HepG2 (cell line): ENCODE measurements around the gene MAB21L4. TPM values are rescaled to one million over a fixed set of nuclear protein-coding genes. Genes with fewer than 3 reads are reported as not detected.

Source experiments
- BORCS8-MEF2B ChIP-seq: sonication (generic); formaldehyde crosslinking; IDR thresholded peaks from 2 replicates; pipeline ENCODE4 v1.8.0; 2022; ENCODE audit warnings: mild to moderate bottlenecking, missing genetic modification reagents
- DNMT3B ChIP-seq: conservative IDR thresholded peaks from 2 replicates; pipeline ENCODE4 v1.6.1; 2016; ENCODE audit warnings: missing biosample characterization, control low read depth
- ETS1 ChIP-seq: sonication (generic); formaldehyde crosslinking; IDR thresholded peaks from 2 replicates; pipeline ENCODE4 v1.4.0; 2020; ENCODE audit warnings: missing genetic modification reagents
- FOXC1 ChIP-seq: sonication (generic); formaldehyde crosslinking; IDR thresholded peaks from 2 replicates; pipeline ENCODE4 v1.8.0; 2022; ENCODE audit warnings: mild to moderate bottlenecking, missing genetic modification reagents, borderline replicate concordance
- GATAD2A ChIP-seq: IDR thresholded peaks from 2 replicates; pipeline ENCODE4 v1.6.1; 2016
- HNF1A ChIP-seq, 2 experiments: sonication (generic) in 1 of 2; formaldehyde crosslinking in 1 of 2; IDR thresholded peaks; 2 replicates each; pipeline versions ENCODE4 v1.4.0 to v1.6.1; 2016 to 2020; ENCODE audit warnings: borderline replicate concordance in 1 of 2, low read depth in 1 of 2, mild to moderate bottlenecking in 1 of 2, missing genetic modification reagents in 1 of 2
- HNRNPL ChIP-seq: fragments of 200-400 bp; formaldehyde crosslinking; IDR thresholded peaks from 2 replicates; pipeline ENCODE4 v1.6.1; 2017; ENCODE audit warnings: mild to moderate bottlenecking, low read depth, low read length
- HOXA5 ChIP-seq: sonication (generic); formaldehyde crosslinking; IDR thresholded peaks from 2 replicates; pipeline ENCODE4 v1.4.0; 2020; ENCODE audit warnings: missing genetic modification reagents
- NR2F1 ChIP-seq, 2 experiments: fragments of 450-650 bp in 1 of 2; formaldehyde crosslinking in 1 of 2; IDR thresholded peaks; 2 replicates each; pipeline versions ENCODE4 v1.5.0 to v1.6.1; 2016 to 2020; ENCODE audit warnings: mild to moderate bottlenecking in 1 of 2, missing compliant biosample characterization in 1 of 2, missing genetic modification reagents in 1 of 2, moderate library complexity in 1 of 2
- RARA ChIP-seq: IDR thresholded peaks from 2 replicates; pipeline ENCODE4 v1.6.1; 2016; ENCODE audit warnings: missing genetic modification reagents, missing compliant biosample characterization
- RFXANK ChIP-seq: IDR thresholded peaks from 2 replicates; pipeline ENCODE4 v1.6.1; 2016
- RXRA ChIP-seq: sonication (generic); formaldehyde crosslinking; IDR thresholded peaks from 2 replicates; pipeline ENCODE4 v1.5.1; 2020; ENCODE audit warnings: missing genetic modification reagents
- SETDB1 ChIP-seq: sonication (generic); formaldehyde crosslinking; IDR thresholded peaks from 2 replicates; pipeline ENCODE4 v1.5.1; 2020; ENCODE audit warnings: missing genetic modification reagents, mild to moderate bottlenecking, borderline replicate concordance
- TGIF2 ChIP-seq: IDR thresholded peaks from 2 replicates; pipeline ENCODE4 v1.6.1; 2016; ENCODE audit warnings: control low read depth, missing compliant biosample characterization
- TSC22D2 ChIP-seq: sonication (generic); formaldehyde crosslinking; IDR thresholded peaks from 2 replicates; pipeline ENCODE4 v1.5.1; 2020; ENCODE audit warnings: missing genetic modification reagents, mild to moderate bottlenecking, borderline replicate concordance
- ZBTB4 ChIP-seq: sonication (generic); formaldehyde crosslinking; IDR thresholded peaks from 2 replicates; pipeline ENCODE4 v1.4.0; 2020; ENCODE audit warnings: missing genetic modification reagents, mild to moderate bottlenecking, borderline replicate concordance
- ZFP91 ChIP-seq: sonication (generic); formaldehyde crosslinking; IDR thresholded peaks from 2 replicates; pipeline ENCODE4 v1.9.0; 2022; ENCODE audit warnings: missing genetic modification reagents, mild to moderate bottlenecking, borderline replicate concordance
- polyA plus RNA-seq, 8 experiments: library from polyadenylated mRNA; depleted of rRNA in 3 of 8; stranded (reverse) in 7 of 8; unstranded in 1 of 8; fragments of >200 nt; fragmentation: Illumina TruSeq in 4 of 8; extraction: Trizol in 4 of 8; gene quantifications; 2 replicates each; pipeline versions ENCODE4 v1.2.1 to v1.2.3, GENCODE V29; 2011 to 2016; ENCODE audit warnings: low read depth in 4 of 8, missing spikeins in 1 of 8, mixed read lengths in 1 of 8; ENCODE audit not compliant: insufficient read depth in 1 of 8
- total RNA-seq, 5 experiments: library from RNA; depleted of rRNA; stranded (reverse); fragments of >200 nt; fragmentation: Illumina TruSeq; extraction: Trizol; gene quantifications; 2 replicates each; pipeline ENCODE4 v1.2.3, GENCODE V29; 2016; ENCODE audit warnings: low read depth in 1 of 5

The MAB21L4 gene
- total and polyA plus RNA-seq, 2 of the 13 experiments (the other 11 are each of a cell fraction or from before 2014, with no cell fraction given): 3.0 to 14.0 TPM

GRCh38 chr2:240889601-240890560, 6.1 kb downstream of the MAB21L4 start (continued):
- TF ChIP-seq HNF1A (IDR thresholded peaks at IDR 0.05; ENCODE audit: low read depth): no peak
- TF ChIP-seq HNF1A (CRISPR knock-in tag; IDR thresholded peaks at IDR 0.05; ENCODE audit: borderline replicate concordance): no peak
- TF ChIP-seq TSC22D2 (CRISPR knock-in tag): no peak
- no peak for TF ChIP-seq DNMT3B (CRISPR knock-in tag)
- 0 out of 2 replicates have a peak, but pooled peaks have one; percentile 51 for TF ChIP-seq FOXC1 (CRISPR knock-in tag)
- 0 out of 2 replicates have a peak, but pooled peaks have one; percentile 61 for TF ChIP-seq ZBTB4
- TF ChIP-seq ETS1 (CRISPR knock-in tag): no peak
- TF ChIP-seq NR2F1 (CRISPR knock-in tag; IDR thresholded peaks at IDR 0.05): peak in 1 of 2 experiments; percentile 43; a peak in 2 of 4 replicates
- TF ChIP-seq RXRA (CRISPR knock-in tag): 0 out of 2 replicates have a peak, but pooled peaks have one; percentile 35
- peak; percentile 24; the same call in 1 of the 2 replicates for TF ChIP-seq ZFP91 (CRISPR knock-in tag)
- no peak for TF ChIP-seq HOXA5 (CRISPR knock-in tag)
- TF ChIP-seq BORCS8-MEF2B (CRISPR knock-in tag): no peak
- TF ChIP-seq HNRNPL: peak; percentile 95
- TF ChIP-seq SETDB1: no peak
- TF ChIP-seq RFXANK: no peak
- 0 out of 2 replicates have a peak, but pooled peaks have one; percentile 19 for TF ChIP-seq GATAD2A
- TF ChIP-seq TGIF2: 0 out of 2 replicates have a peak, but pooled peaks have one; percentile 22
- peak; percentile 44; the same call in 1 of the 2 replicates for TF ChIP-seq RARA (CRISPR knock-in tag)
